Activated CD4-positive, alpha-beta memory T cell treated with anti-CD3 and anti-CD28 coated beads for 36 hours (primary cell): Measurements from ENCODE around the gene EVI5. TPM values are rescaled to one million over a fixed set of nuclear protein-coding genes. Genes with fewer than 3 reads are reported as not detected.
"Not testable (repeated sequence)": the region's sequence is repeated elsewhere in the genome, so short reads cannot be mapped to it uniquely, and the experiment has no call there.

Experiments used
- CTCF ChIA-PET: fragments of 350-600 bp; sonication (Branson Sonifier 250); formaldehyde crosslinking; loops from one replicate; lab custom pipeline; 2021; ENCODE audit warnings: antibody characterized with exemption, inconsistent platforms; lab: Charles Lee
- POLR2A ChIA-PET: fragments of 350-600 bp; sonication (Branson Sonifier 250); formaldehyde crosslinking; loops from one replicate; lab custom pipeline; 2021; ENCODE audit warnings: antibody characterized with exemption; lab: Charles Lee
- DNase-seq: peaks from one replicate; pipeline ENCODE4 v3.0.0-alpha.2; 2020
- H3K27ac Mint-ChIP-seq: one replicate; pipeline ENCODE4 v1.8.0; 2021; ENCODE audit warnings: mixed read lengths
- H3K27me3 Mint-ChIP-seq: one replicate; pipeline ENCODE4 v1.8.0; 2021; ENCODE audit warnings: mixed read lengths
- H3K36me3 Mint-ChIP-seq: one replicate; pipeline ENCODE4 v1.8.0; 2021; ENCODE audit warnings: mixed read lengths
- H3K4me1 Mint-ChIP-seq: one replicate; pipeline ENCODE4 v1.8.0; 2021; ENCODE audit warnings: low read depth, mixed read lengths
- H3K4me3 Mint-ChIP-seq: one replicate; pipeline ENCODE4 v1.8.0; 2021; ENCODE audit warnings: mild to moderate bottlenecking, mixed read lengths
- H3K9me3 Mint-ChIP-seq: one replicate; pipeline ENCODE4 v1.8.0; 2021; ENCODE audit warnings: mixed read lengths
- intact Hi-C: fragments of 100-400 bp; cut with micrococcal nuclease; formaldehyde crosslinking; loops from one replicate; pipeline ENCODE4 v1.15.1; 2023
- total RNA-seq, 2 experiments: library from RNA; stranded (reverse); gene quantifications; one replicate each; pipeline ENCODE4 v1.2.3, GENCODE V29; 2021

EVI5 gene
- total RNA-seq, 2 experiments from 2014 or later = 36.0 to 37.2 TPM

- Mint-ChIP-seq H3K9me3 (peaks cover 7% of the 10 kb centered on the region), H3K4me3 (peak overlapping the region; percentile 49), H3K27ac (peak overlapping the region; percentile 98), H3K36me3 (peaks cover 49% of the 10 kb centered on the region), H3K4me1 (peaks cover 88% of the 10 kb centered on the region), H3K27me3 (no peaks in the 10 kb centered on the region)
- intact Hi-C loops = loop anchor here (2.0 to 10.0 kb wide), 3 partner anchors 441 to 982 kb away; partner anchors contain the start of gene BTBD8
- POLR2A ChIA-PET = interaction anchor here (1.3 to 4.8 kb wide), 6 partner anchors 32 to 51 kb away, joined by 5 to 154 read pairs (median 36); partner anchors contain the start of gene GFI1
- CTCF ChIA-PET = interaction anchor here (0.9 to 3.1 kb wide), 5 partner anchors 41 to 54 kb away, joined by 3 to 38 read pairs (median 7); partner anchors contain the start of gene GFI1
- DNase-seq = no peak
Observed at GRCh38 chr1:92536211-92536979, 248.5 kb downstream of the EVI5 start.

DNA sequence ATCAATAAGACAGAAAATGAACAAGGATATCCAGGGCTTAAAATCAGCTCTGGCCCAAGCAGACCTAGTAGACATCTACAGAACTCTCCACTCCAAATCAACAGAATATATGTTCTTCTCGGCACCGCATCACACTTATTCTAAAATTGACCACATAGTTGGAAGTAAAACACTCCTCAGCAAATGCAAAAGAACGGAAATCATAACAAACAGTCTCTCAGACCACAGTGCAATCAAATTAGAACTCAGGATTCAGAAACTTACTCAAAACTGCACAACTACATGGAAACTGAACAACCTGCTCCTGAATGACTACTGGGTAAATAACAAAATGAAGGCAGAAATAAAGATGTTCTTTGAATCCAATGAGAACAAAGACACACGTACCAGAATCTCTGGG lies 252.5 kb downstream of the EVI5 start:
- H3K9me3 Mint-ChIP-seq, H3K27me3 Mint-ChIP-seq, DNase-seq: not testable (repeated sequence)
- CTCF ChIA-PET = interaction anchor here (1.1 kb wide), 1 partner anchor 10 kb away, joined by 4 read pairs; no protein-coding TSS in a partner anchor
- Mint-ChIP-seq H3K36me3 (peaks cover 64% of the 10 kb centered on the region), H3K4me1 (peaks cover 66% of the 10 kb centered on the region), H3K4me3 (peak overlapping the region; percentile 70), H3K27ac (peak overlapping the region; percentile 98)
- intact Hi-C loops = loop anchor here (1.0 to 10.0 kb wide), 2 partner anchors 30 to 978 kb away; no protein-coding TSS in a partner anchor
- POLR2A ChIA-PET = interaction anchor here (1.5 to 2.2 kb wide), 2 partner anchors 42 to 45 kb away, joined by 3 to 6 read pairs; no protein-coding TSS in a partner anchor

DNA sequence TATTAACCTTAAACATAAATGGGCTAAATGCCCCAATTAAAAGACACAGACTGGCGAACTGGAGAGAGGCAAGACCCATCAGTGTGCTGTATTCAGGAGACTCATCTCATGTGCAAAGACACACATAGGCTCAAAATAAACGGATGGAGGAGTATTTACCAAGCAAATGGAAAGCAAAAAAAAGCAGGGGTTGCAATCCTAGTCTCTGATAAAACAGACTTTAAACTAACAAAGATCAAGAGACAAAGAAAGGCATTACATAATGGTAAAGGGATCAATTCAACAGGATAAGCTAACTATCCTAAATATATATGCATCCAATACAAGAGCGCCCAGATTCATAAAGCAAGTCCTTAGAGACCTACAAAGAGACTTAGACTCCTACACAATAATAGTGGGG lies 253.0 kb downstream of the EVI5 start:
- ChIA-PET CTCF (interaction anchor here (1.1 kb wide), 1 partner anchor 10 kb away, joined by 4 read pairs; no protein-coding TSS in a partner anchor), POLR2A (interaction anchor here (1.5 to 2.2 kb wide), 2 partner anchors 42 to 45 kb away, joined by 3 to 6 read pairs; no protein-coding TSS in a partner anchor)
- H3K27me3 Mint-ChIP-seq, DNase-seq, H3K9me3 Mint-ChIP-seq: not testable (repeated sequence)
- Mint-ChIP-seq H3K27ac (peak overlapping the region; percentile 98), H3K4me3 (peak overlapping the region; percentile 70), H3K36me3 (peaks cover 65% of the 10 kb centered on the region), H3K4me1 (peaks cover 64% of the 10 kb centered on the region)
- intact Hi-C loops = loop anchor here (1.0 to 10.0 kb wide), 2 partner anchors 30 to 977 kb away; no protein-coding TSS in a partner anchor

- intact Hi-C loops = no loop called here
- no peak for DNase-seq
- no peak overlapping the region for H3K27ac Mint-ChIP-seq
- CTCF ChIA-PET = no interaction called here
- H3K4me1 Mint-ChIP-seq = peaks cover 26% of the 10 kb centered on the region
- POLR2A ChIA-PET = interaction anchor here (0.6 to 1.9 kb wide), 2 partner anchors 42 to 212 kb away, joined by 3 to 7 read pairs; no protein-coding TSS in a partner anchor
- H3K9me3 Mint-ChIP-seq = no peaks in the 10 kb centered on the region
- no peaks in the 10 kb centered on the region for H3K27me3 Mint-ChIP-seq
- no peak overlapping the region for H3K4me3 Mint-ChIP-seq
- peaks cover 50% of the 10 kb centered on the region for H3K36me3 Mint-ChIP-seq
Observed at GRCh38 chr1:92527670-92528069, 257.2 kb downstream of the EVI5 start.

DNA sequence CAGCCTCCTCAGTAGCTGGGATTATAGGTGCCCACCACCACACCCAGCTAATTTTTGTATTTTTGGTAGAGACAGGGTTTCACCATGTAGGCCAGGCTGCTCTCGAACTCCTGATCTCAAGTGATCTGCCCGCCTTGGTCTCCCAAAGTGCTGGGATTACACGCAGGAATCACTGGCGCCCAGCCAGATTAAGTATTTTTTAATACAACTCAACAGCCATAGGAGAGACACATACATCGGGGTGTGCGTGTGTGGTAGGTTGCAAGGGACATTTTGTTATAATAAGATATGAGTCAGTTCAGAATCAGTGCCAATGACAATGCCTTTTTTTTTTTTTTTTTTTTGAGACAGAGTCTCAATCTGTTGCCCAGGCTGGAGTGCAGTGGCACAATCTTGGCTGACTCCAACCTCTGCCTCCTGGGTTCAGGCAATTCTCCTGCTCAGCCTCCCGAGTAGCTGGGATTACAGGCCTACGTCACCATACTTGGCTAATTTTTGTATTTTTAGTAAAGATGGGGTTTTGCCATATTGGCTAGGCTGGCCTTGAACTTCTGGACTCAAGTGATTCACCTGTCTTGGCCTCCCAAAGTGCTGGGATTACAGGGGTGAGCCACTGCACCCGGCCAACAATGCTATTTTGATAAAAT lies 259.8 kb downstream of the EVI5 start:
- H3K4me3 Mint-ChIP-seq, H3K4me1 Mint-ChIP-seq, intact Hi-C loops, H3K27ac Mint-ChIP-seq, H3K27me3 Mint-ChIP-seq, DNase-seq, POLR2A ChIA-PET, H3K9me3 Mint-ChIP-seq: not testable (repeated sequence)
- CTCF ChIA-PET = interaction anchor here (0.5 to 0.9 kb wide), 3 partner anchors 28 to 215 kb away, joined by 4 to 5 read pairs (median 4); no protein-coding TSS in a partner anchor
- peaks cover 37% of the 10 kb centered on the region for H3K36me3 Mint-ChIP-seq

DNA sequence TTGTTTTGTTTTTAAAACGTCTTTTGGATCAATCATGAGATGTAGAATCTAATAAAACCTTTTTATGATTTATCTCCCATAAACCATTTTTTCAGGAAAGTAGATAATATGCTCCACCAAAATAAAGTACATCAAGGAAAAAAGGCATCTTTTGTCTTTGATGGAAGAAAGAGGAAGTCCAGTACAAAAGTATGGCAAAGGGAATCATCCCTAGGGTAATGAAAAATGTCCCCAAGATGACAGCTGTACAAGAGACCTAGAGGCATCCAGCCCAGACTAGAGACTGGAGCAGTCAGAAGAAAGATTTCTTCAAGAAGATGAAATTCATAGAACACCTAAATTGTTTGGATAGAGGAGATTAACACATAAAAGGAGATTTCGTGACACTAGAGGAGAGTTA lies 265.9 kb downstream of the EVI5 start:
- peaks cover 54% of the 10 kb centered on the region for H3K36me3 Mint-ChIP-seq
- H3K4me1 Mint-ChIP-seq = peaks cover 13% of the 10 kb centered on the region
- CTCF ChIA-PET = interaction anchor here (0.6 to 1.2 kb wide), 2 partner anchors 20 to 32 kb away, joined by 3 to 6 read pairs; partner anchors contain the start of gene GFI1
- H3K27me3 Mint-ChIP-seq = no peaks in the 10 kb centered on the region
- DNase-seq = no peak
- no peak overlapping the region for H3K27ac Mint-ChIP-seq
- H3K4me3 Mint-ChIP-seq = no peak overlapping the region
- intact Hi-C loops = no loop called here
- no peaks in the 10 kb centered on the region for H3K9me3 Mint-ChIP-seq
- POLR2A ChIA-PET = no interaction called here

- Mint-ChIP-seq H3K9me3 (no peaks in the 10 kb centered on the region), H3K36me3 (peaks cover 62% of the 10 kb centered on the region), H3K4me1 (peaks cover 13% of the 10 kb centered on the region), H3K27me3 (no peaks in the 10 kb centered on the region), H3K27ac (no peak overlapping the region), H3K4me3 (no peak overlapping the region)
- CTCF ChIA-PET = interaction anchor here (1.1 kb wide), 1 partner anchor 31 kb away, joined by 3 read pairs; no protein-coding TSS in a partner anchor
- intact Hi-C loops = no loop called here
- DNase-seq = no peak
- POLR2A ChIA-PET = no interaction called here
Observed at GRCh38 chr1:92516574-92516973, 268.3 kb downstream of the EVI5 start.

GRCh38 chr1:92515796-92516201 lies 269.1 kb downstream of the EVI5 start:
- POLR2A ChIA-PET = no interaction called here
- Mint-ChIP-seq H3K4me3 (no peak overlapping the region), H3K9me3 (no peaks in the 10 kb centered on the region), H3K4me1 (peaks cover 13% of the 10 kb centered on the region), H3K27me3 (no peaks in the 10 kb centered on the region), H3K36me3 (peaks cover 62% of the 10 kb centered on the region), H3K27ac (no peak overlapping the region)
- DNase-seq = no peak
- CTCF ChIA-PET = interaction anchor here (1.1 to 1.3 kb wide), 2 partner anchors 30 to 233 kb away, joined by 3 read pairs; no protein-coding TSS in a partner anchor
- intact Hi-C loops = no loop called here

DNA sequence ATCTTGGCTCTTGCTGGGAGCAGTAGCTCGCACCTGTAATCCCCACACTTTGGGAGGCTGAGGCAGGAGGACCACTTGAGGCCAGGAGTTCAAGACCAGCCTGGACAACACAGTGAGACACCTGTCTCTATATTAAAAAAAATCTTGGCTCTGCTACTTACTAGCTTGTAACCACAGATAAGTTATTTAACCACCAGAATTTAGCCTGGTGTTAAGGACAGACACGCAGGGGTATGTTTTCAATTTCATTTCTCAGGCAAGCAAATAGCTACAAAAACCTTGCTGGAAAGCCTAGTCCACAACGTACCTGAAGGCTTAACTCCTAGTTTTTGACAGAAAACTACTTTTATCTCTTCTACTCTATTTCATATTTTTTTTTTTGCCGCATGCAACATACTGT lies 273.4 kb downstream of the EVI5 start:
- Mint-ChIP-seq H3K27me3 (no peaks in the 10 kb centered on the region), H3K27ac (no peak overlapping the region), H3K36me3 (peaks cover 49% of the 10 kb centered on the region), H3K4me1 (peaks cover 15% of the 10 kb centered on the region), H3K9me3 (no peaks in the 10 kb centered on the region), H3K4me3 (no peak overlapping the region)
- ChIA-PET POLR2A (no interaction called here), CTCF (interaction anchor here (1.1 kb wide), 1 partner anchor 27 kb away, joined by 4 read pairs; no protein-coding TSS in a partner anchor)
- no peak for DNase-seq
- intact Hi-C loops = no loop called here

- no peak overlapping the region for H3K27ac Mint-ChIP-seq
- H3K27me3 Mint-ChIP-seq = no peaks in the 10 kb centered on the region
- H3K36me3 Mint-ChIP-seq = peaks cover 31% of the 10 kb centered on the region
- ChIA-PET POLR2A (no interaction called here), CTCF (no interaction called here)
- peaks cover 10% of the 10 kb centered on the region for H3K4me1 Mint-ChIP-seq
- DNase-seq = no peak
- H3K4me3 Mint-ChIP-seq = no peak overlapping the region
- intact Hi-C loops = no loop called here
- no peaks in the 10 kb centered on the region for H3K9me3 Mint-ChIP-seq
Observed at GRCh38 chr1:92509619-92510018, 275.3 kb downstream of the EVI5 start.

- no peaks in the 10 kb centered on the region for H3K27me3 Mint-ChIP-seq
- CTCF ChIA-PET = no interaction called here
- peaks cover 13% of the 10 kb centered on the region for H3K36me3 Mint-ChIP-seq
- no peak for DNase-seq
- no peak overlapping the region for H3K4me3 Mint-ChIP-seq
- peak overlapping the region; percentile 7 for H3K27ac Mint-ChIP-seq
- no peaks in the 10 kb centered on the region for H3K9me3 Mint-ChIP-seq
- H3K4me1 Mint-ChIP-seq = peaks cover 37% of the 10 kb centered on the region
- POLR2A ChIA-PET = interaction anchor here (0.6 to 2.7 kb wide), 2 partner anchors 19 to 51 kb away, joined by 3 to 11 read pairs; partner anchors contain the start of gene GFI1
- intact Hi-C loops = no loop called here
Observed at GRCh38 chr1:92505015-92505692, 279.8 kb downstream of the EVI5 start.
